ENCODE results near the gene ACD. TPM values are rescaled to one million over a fixed set of nuclear protein-coding genes. Genes with fewer than 3 reads are reported as not detected.

Gene ACD
- total and polyA plus RNA-seq, 2 of the 8 experiments (the other 6 are each of a cell fraction or from before 2014, with no cell fraction given), result 34.8 to 58.0 TPM

DNA sequence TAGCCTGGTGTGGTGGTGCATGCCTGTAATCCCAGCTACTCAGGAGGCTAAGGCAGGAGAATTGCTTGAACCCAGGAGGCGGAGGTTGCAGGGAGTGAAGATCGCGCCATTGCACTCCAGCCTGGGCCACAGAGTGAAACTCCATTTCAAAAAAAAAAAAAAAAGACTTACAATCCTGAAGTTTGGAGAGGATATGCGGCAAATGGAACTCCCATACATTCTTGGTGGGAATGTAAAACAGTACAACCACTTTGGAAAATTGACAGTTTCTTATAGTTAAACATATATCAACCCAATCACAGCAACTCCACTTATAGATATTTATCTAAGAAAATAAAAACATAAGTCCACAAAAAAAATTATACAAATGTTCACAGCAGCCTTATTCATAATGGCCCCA lies 47.1 kb upstream of the ACD start:
- H2AK5ac ChIP-seq (ENCODE audit: low read depth, low read length), result no peak overlapping the region
- FAIRE-seq (no peak), DNase-seq (ENCODE audit: low read depth in 1 of 2, low spot score in 2 of 2) (no peak)
- no peak overlapping the region for H3K18ac ChIP-seq (ENCODE audit: extremely low read depth, low read length)
- no peak overlapping the region for H3K4ac ChIP-seq (replicated peaks; ENCODE audit: insufficient read length, low read depth, low read length)
- no peaks in the 10 kb centered on the region for H3K9me3 ChIP-seq (ENCODE audit: insufficient read depth in 2 of 2, low read depth in 1 of 2, low read length in 1 of 2)
- POLR2A ChIA-PET (ENCODE audit: partially characterized antibody), result interaction anchor here (2.4 kb wide), 1 partner anchor 10 kb away, joined by 8 read pairs; no protein-coding TSS in a partner anchor
- H3K4me1 ChIP-seq (replicated peaks in 1 of 4; ENCODE audit: control insufficient read depth in 3 of 4, insufficient read depth in 4 of 4, low read length in 3 of 4), result peaks cover 0 to 7% (median 3%) of the 10 kb centered on the region in 4 experiments; a peak in 2 of 7 replicates
- no peak overlapping the region for H3K27ac ChIP-seq (ENCODE audit: low read depth, low read length)
- H3K27me3 ChIP-seq (replicated peaks in 1 of 4; ENCODE audit: control insufficient read depth in 3 of 4, extremely low read depth in 1 of 4, insufficient read depth in 3 of 4, low read length in 3 of 4), result no peaks in the 10 kb centered on the region
- no peak overlapping the region for H4K8ac ChIP-seq (ENCODE audit: extremely low read depth, insufficient read depth, low read length)
- no peak overlapping the region for H2BK15ac ChIP-seq (ENCODE audit: low read length)
- peaks cover 0 to 2% of the 10 kb centered on the region in 2 experiments for H4K20me1 ChIP-seq (replicated peaks in 1 of 2; ENCODE audit: control insufficient read depth in 1 of 2, insufficient read depth in 2 of 2, low read length in 2 of 2)
- H3K14ac ChIP-seq (ENCODE audit: insufficient read length), result no peak overlapping the region
- H2BK20ac ChIP-seq (ENCODE audit: low read length), result no peak overlapping the region
- no peak overlapping the region for H2BK120ac ChIP-seq (replicated peaks; ENCODE audit: low read depth, low read length)
- no peaks in the 10 kb centered on the region; a peak in 1 of 8 replicates for H3K36me3 ChIP-seq (ENCODE audit: control insufficient read depth in 2 of 4, insufficient read depth in 4 of 4, low read length in 3 of 4)
- no peak overlapping the region for H3K9ac ChIP-seq (replicated peaks in 1 of 4; ENCODE audit: extremely low read depth in 1 of 4, low read depth in 3 of 4, low read length in 3 of 4)
- H2BK5ac ChIP-seq (ENCODE audit: low read depth, low read length), result no peak overlapping the region
- H4K5ac ChIP-seq (ENCODE audit: insufficient read length, low read depth, low read length), result no peak overlapping the region
- CTCF ChIA-PET (ENCODE audit: partially characterized antibody), result no interaction called here
- 91% methylated on average over 4 of the region's 4 CpGs; no CpG with 5 or more reads in 1 of the 2 experiments for WGBS, 2 experiments (ENCODE audit: extremely low coverage in 1 of 2, insufficient coverage in 1 of 2, insufficient read length in 1 of 2, insufficient replicate concordance in 2 of 2, low coverage in 1 of 2, low lambda C conversion rate in 2 of 2, missing lambda C conversion rate in 1 of 2)
- H3K56ac ChIP-seq (replicated peaks; ENCODE audit: insufficient read length, low read depth, low read length), result no peak overlapping the region
- H3K79me1 ChIP-seq (ENCODE audit: low read depth, low read length), result peaks cover 7% of the 10 kb centered on the region
- no peak overlapping the region for H3K23ac ChIP-seq (ENCODE audit: insufficient read length)
- H2BK12ac ChIP-seq (ENCODE audit: low read depth, low read length), result no peak overlapping the region
- no peaks in the 10 kb centered on the region for H3K23me2 ChIP-seq (ENCODE audit: low read depth, low read length)
- H2AFZ ChIP-seq (ENCODE audit: low read length), result no peak overlapping the region
- TF ChIP-seq CHD1 (IDR thresholded peaks at IDR 0.05; ENCODE audit: low read depth, low read length) (no peak), SP2 (IDR thresholded peaks at IDR 0.05; ENCODE audit: low read length) (no peak), POLR2A (IDR thresholded peaks at IDR 0.05; ENCODE audit: control extremely low read depth in 1 of 2, low read depth in 2 of 2, low read length in 2 of 2) (no peak), KDM5A (IDR thresholded peaks at IDR 0.05; ENCODE audit: low read length) (no peak), TAF1 (IDR thresholded peaks at IDR 0.05; ENCODE audit: low read depth, low read length) (no peak)
- no peak overlapping the region for H3K4me2 ChIP-seq (ENCODE audit: insufficient read depth in 1 of 2, low read depth in 2 of 2, low read length in 2 of 2)
- peaks cover 0 to 59% of the 10 kb centered on the region in 2 experiments; a peak in 2 of 4 replicates for H3K79me2 ChIP-seq (ENCODE audit: control insufficient read depth in 1 of 2, insufficient read depth in 2 of 2, low read length in 2 of 2)
- no peak overlapping the region for H4K91ac ChIP-seq (replicated peaks; ENCODE audit: insufficient read length, low read length)
- H3K4me3 ChIP-seq (ENCODE audit: extremely low read depth in 1 of 4, insufficient read depth in 2 of 4, low read depth in 3 of 4, low read length in 4 of 4), result no peak overlapping the region
